ENCODE measurements around the gene ACE. TPM values are rescaled to one million over a fixed set of nuclear protein-coding genes. Genes with fewer than 3 reads are reported as not detected.

The ACE gene
- total RNA-seq, 1 experiment from 2014 or later, result 4.5 TPM

DNA sequence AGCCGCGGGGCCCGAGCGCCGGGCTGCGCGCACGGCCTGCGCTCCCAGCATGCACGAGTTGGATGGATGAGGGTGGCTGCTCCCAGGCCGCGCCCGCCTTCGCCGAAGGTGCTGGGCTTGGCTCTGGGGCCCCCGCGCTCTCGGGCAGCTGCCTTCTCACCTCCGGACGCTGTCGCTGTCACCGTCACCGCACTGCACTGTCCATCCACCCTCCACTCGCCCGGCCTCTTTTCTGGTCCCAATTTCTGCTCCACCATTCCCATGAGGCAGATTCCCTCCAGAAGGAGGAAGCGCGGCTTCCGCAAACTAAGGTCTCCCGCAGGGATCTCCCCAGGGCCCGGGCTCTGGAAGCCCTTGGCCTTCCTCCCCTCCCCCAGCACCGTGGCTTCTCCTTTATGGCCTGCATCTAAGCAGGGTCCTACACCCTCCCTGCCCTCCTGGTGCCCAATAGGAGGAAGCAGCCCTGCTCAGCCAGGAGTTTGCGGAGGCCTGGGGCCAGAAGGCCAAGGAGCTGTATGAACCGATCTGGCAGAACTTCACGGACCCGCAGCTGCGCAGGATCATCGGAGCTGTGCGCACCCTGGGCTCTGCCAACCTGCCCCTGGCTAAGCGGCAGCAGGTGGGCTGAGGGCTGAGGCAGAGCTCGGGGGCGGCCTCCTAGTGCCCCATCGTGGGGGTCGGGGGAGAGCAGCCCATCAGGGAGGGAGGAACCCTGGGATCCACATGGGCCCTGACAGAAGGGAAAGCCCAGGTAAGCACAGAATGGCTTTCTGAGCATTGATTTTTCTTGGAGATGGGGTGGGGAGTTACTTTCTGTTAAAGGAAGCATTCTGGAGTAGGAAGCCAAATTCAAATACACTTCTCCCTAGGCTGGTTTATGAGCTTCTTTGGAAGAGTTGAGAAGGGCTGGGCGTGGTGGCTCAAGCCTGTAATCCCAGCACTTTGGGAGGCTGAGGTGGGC lies 899 bp downstream of the ACE start:
- ChIA-PET CTCF (interaction anchor here (0.7 to 2.6 kb wide), 9 partner anchors 26 to 134 kb away, joined by 3 to 24 read pairs (median 3); no protein-coding TSS in a partner anchor), POLR2A (no interaction called here)
- DNase-seq (ENCODE audit: low read depth, low spot score), result no peak
- H3K27me3 ChIP-seq (ENCODE audit: control insufficient read depth, insufficient read depth, low read length), result no peaks in the 10 kb centered on the region
- H3K4me1 ChIP-seq (ENCODE audit: control insufficient read depth, insufficient read depth, low read length), result peaks cover 16% of the 10 kb centered on the region
- TF ChIP-seq POLR2AphosphoS5 (IDR thresholded peaks at IDR 0.05; ENCODE audit: low read depth, low read length), result no peak
- no peak for TF ChIP-seq TCF7L2 (IDR thresholded peaks at IDR 0.05; ENCODE audit: low read depth, low read length)
- no peak for TF ChIP-seq SIN3A (IDR thresholded peaks at IDR 0.05; ENCODE audit: borderline replicate concordance, insufficient read depth, low read depth, low read length)
- no peak for TF ChIP-seq CTCF (IDR thresholded peaks at IDR 0.05)
- TF ChIP-seq, protein P1, sequence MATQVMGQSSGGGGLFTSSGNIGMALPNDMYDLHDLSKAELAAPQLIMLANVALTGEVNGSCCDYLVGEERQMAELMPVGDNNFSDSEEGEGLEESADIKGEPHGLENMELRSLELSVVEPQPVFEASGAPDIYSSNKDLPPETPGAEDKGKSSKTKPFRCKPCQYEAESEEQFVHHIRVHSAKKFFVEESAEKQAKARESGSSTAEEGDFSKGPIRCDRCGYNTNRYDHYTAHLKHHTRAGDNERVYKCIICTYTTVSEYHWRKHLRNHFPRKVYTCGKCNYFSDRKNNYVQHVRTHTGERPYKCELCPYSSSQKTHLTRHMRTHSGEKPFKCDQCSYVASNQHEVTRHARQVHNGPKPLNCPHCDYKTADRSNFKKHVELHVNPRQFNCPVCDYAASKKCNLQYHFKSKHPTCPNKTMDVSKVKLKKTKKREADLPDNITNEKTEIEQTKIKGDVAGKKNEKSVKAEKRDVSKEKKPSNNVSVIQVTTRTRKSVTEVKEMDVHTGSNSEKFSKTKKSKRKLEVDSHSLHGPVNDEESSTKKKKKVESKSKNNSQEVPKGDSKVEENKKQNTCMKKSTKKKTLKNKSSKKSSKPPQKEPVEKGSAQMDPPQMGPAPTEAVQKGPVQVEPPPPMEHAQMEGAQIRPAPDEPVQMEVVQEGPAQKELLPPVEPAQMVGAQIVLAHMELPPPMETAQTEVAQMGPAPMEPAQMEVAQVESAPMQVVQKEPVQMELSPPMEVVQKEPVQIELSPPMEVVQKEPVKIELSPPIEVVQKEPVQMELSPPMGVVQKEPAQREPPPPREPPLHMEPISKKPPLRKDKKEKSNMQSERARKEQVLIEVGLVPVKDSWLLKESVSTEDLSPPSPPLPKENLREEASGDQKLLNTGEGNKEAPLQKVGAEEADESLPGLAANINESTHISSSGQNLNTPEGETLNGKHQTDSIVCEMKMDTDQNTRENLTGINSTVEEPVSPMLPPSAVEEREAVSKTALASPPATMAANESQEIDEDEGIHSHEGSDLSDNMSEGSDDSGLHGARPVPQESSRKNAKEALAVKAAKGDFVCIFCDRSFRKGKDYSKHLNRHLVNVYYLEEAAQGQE (IDR thresholded peaks at IDR 0.05; ENCODE audit: insufficient read depth in 1 of 2, low read depth in 2 of 2, low read length in 1 of 2), result no peak
- BruUV-seq (replicated peaks), result no TSS peak
- H3K4me3 ChIP-seq (ENCODE audit: low read depth in 2 of 2, low read length in 2 of 2), result peak overlapping the region; percentile 47 to 48
- in situ Hi-C loops (cut with HindIII; ENCODE audit: low pct_unique_long_range_greater_than_20kb, low sequenced_read_pairs) (no loop called here), intact Hi-C loops (cut with micrococcal nuclease; ENCODE audit: unreplicated experiment) (loop anchor here (5.0 kb wide), 1 partner anchor 50 kb away; no protein-coding TSS in a partner anchor)
- H3K9me3 ChIP-seq (ENCODE audit: control insufficient read depth, insufficient read depth, low read depth, low read length), result no peaks in the 10 kb centered on the region
- ATAC-seq, result peak; percentile 14
- no peak overlapping the region for H3K27ac ChIP-seq (ENCODE audit: low read length)
- H3K36me3 ChIP-seq (ENCODE audit: control insufficient read depth, insufficient read depth, low read length), result no peaks in the 10 kb centered on the region

- no peak overlapping the region for H3K27ac ChIP-seq (ENCODE audit: low read length)
- ATAC-seq (peak; percentile 87), DNase-seq (ENCODE audit: low read depth, low spot score) (peak; percentile 54)
- H3K36me3 ChIP-seq (ENCODE audit: control insufficient read depth, insufficient read depth, low read length), result no peaks in the 10 kb centered on the region
- intact Hi-C loops (cut with micrococcal nuclease; ENCODE audit: unreplicated experiment), result loop anchor here (5.0 kb wide), 1 partner anchor 52 kb away; no protein-coding TSS in a partner anchor
- H3K4me3 ChIP-seq (ENCODE audit: low read depth in 2 of 2, low read length in 2 of 2), result no peak overlapping the region
- in situ Hi-C loops (cut with HindIII; ENCODE audit: low pct_unique_long_range_greater_than_20kb, low sequenced_read_pairs), result no loop called here
- POLR2A ChIA-PET, result no interaction called here
- H3K4me1 ChIP-seq (ENCODE audit: control insufficient read depth, insufficient read depth, low read length), result peaks cover 16% of the 10 kb centered on the region
- no peaks in the 10 kb centered on the region for H3K9me3 ChIP-seq (ENCODE audit: control insufficient read depth, insufficient read depth, low read depth, low read length)
- no peaks in the 10 kb centered on the region for H3K27me3 ChIP-seq (ENCODE audit: control insufficient read depth, insufficient read depth, low read length)
- CTCF ChIA-PET, result interaction anchor here (0.6 to 2.6 kb wide), 12 partner anchors 22 to 133 kb away, joined by 3 to 24 read pairs (median 4); no protein-coding TSS in a partner anchor
- TF ChIP-seq TCF7L2 (IDR thresholded peaks at IDR 0.05; ENCODE audit: low read depth, low read length), result no peak
- peak; percentile 95 for TF ChIP-seq CTCF (IDR thresholded peaks at IDR 0.05)
- BruUV-seq (replicated peaks), result no TSS peak
Observed at GRCh38 chr17:63478814-63479494, 2.1 kb downstream of the ACE start.
